Amniotic epithelial cell (primary cell): Measurements from ENCODE around the gene TOMM6.

Experiments
- DNase-seq: peaks from one replicate; pipeline ENCODE4 v3.0.0-alpha.2; 2010; ENCODE audit warnings: low read depth

TOMM6 gene

DNA sequence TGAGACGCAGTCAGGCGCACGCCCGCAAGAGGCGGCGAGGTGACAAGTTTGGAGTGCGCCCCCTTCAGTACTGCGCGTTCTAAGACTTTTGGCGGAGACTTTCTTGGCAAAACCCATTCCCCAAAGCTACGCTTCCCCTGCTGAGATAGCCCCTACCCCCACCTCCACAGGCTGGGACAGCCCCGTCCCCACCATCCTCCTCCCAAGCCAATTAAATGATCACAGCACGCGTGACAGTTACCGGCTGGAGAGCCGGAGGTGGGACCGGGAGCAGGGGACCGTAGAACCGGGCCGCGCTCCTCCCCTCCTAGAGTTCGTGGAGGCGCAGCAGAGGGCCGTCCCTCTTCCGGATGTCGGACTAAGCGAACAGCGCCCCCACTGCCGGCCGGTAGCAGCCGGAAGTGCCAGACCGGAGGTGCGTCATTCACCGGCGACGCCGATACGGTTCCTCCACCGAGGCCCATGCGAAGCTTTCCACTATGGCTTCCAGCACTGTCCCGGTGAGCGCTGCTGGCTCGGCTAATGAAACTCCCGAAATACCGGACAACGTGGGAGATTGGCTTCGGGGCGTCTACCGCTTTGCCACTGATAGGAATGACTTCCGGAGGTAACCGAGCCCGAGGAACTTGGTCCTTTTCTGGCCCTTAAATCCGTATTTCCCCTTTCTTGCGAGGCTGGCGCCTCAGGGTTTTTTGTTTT, at the start of gene TOMM6:
TSS of gene TOMM6 (plus strand) at position 476 of the 699 bp plus-strand sequence. CDS start at position 480, 4 bp downstream.
- DNase-seq = peak; percentile 91

DNA sequence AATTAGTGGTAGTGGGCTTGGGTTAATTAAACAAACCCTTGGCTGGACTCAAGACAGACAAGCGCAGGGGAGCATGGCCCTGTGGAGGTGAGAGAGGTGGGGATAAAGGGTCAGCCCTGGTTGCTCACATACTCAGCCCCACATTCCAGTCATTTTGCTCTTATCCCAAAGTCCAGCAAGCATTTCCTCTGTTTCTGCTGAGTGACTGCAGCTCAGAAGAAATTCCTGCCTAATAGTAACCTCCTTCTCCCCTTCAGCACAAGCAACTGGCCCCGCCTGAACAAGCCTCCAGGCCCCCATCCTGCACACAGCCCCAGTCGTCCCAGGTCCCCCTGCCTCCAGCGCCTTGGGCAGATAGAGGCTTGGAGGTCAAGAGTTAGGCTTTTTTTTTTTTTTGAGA, 48.5 kb upstream of the TOMM6 start:
- DNase-seq = no peak

DNA sequence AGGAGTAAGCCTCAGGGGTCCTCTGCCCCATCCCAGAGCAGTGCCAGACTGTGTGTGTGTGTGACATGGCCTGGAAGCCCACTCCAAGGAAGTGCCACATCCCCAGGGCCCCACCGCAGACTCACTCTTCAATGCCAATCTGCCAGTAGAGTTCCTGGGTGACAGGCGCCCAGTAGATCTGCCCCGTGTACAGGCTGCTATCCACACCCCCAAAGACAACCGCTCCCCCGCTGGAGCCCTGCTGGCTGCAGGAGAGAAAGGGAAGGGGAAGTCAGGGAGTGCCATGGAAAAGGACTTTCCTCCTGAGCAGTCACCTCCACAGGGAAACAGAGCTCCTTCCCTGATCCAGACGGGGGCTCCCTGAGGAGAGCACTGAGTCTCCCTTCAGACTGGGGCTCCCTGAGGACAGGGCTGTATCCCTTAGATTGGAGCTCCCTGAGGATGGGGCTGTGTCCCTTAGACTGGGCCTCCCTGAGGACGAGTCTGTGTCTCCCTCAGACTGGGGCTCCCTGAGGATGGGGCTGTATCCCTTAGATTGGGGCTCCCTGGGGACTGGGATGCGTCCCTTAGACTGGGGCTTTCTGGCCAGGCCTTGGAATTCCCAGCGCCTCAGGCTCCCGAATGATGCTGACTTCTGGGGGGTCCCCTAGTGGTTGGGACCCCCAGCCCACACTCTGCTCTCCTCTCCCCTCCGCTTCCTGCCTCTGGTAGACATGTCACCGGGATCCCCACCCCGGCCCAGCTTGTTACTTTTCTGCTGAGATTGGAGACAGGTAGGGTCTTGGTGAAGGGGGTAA, 46.9 kb upstream of the TOMM6 start:
- DNase-seq = no peak

DNA sequence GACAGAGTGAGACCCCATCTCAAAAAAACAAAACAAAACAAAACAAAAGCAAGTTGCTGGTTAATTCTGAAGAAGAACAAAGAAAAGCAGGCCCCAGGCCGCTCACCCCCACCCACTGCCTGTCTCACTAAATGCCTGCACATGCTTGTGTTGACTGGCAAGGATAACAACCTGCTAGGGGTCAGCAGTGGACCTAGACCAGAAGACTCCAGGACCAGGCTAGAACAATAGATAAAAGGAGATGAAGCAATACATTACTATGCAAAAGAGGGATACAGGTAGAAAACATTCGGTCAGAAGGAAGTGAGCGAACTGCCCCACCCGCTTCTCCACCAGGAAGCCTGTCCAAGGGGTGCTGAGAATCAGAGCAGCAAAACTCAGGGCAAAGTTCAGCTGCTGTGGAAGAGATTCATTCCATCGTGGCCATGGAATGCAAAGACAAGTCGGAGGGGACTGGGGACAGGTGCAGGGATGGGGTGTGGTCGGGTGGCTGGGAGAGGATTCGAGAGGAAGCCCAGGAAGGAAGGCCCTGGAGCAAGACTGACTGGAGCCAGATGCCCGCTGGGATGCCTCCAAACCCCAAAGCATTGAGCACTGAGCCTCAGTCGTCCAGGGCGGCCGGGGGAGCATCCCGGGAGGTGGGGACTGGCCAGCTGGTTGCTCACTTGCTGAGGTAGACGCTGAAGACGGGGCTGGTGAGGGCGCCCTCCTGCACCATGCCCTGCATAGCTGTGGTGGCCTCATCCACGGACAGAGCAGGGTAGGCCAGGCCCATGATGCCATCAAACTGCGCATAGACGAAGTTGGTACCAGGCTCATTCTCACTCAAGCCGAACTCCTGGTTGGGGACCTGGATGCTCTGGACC, 45.6 kb upstream of the TOMM6 start:
- DNase-seq = no peak

DNA sequence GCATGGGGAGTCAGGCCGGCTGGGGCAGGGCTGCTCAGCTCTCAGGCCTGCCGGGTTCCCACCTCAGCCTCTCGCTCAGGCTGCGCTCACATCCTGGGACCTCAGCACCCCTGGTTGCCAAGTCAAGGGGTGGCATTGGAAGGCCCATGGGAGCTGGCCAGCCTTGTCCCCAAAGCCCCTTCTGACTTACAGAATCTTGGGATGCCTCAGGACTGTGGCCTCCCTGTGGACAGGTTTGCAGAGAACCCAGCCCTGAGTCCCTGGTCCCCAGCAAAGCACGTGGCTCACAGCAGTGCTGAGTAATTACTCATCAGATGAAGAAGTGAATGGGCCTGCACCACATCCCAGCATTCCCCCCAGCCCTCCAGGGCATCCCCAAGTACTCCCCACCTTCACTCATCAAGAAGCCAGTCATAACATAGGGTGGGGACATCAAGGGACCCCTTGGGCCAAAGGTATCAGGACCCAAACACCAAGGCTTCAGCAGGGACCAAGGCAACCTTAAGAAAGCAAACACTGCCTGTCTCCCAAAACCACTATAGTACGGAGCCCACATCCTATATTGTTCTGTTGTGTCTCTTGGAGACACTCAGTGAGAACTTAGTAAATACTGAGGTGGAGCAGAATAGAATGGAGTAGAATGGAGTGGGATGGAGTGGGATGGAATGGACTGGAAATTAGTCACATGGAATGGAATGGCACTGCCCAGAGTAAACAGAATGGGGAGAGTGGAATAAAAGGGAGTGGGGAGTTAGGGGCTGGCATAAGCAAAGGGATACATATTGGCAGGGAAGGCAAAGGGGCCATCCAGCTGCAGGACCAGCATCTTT, 43.9 kb upstream of the TOMM6 start:
- DNase-seq = no peak

DNA sequence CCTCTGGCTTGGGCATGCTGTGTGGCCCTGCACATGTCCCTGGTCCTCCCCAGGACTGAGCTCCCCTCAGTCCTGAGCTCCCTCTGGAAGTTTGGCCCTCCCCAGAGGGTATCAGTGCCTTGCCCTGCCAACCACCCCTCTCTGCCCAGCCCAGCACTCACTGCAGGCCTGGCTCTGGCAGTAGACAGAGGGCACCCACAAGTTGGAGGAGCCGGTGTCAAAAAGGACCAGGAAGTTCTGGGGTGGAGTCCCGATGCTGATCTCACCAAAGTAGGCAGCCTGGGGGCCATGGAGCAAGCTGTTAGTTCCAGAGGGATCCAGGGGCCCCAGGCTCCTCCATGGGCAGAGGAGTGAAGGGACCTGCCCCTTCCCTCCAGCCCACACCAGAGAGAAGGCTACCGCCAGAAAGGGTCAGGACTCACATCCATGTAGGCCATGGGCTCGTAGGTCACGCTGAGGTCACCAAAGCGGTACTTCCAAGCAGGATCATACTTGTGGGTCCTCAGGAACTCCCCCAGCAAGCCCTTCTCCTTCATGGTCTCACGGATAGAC, 43.2 kb upstream of the TOMM6 start:
- DNase-seq = no peak

DNA sequence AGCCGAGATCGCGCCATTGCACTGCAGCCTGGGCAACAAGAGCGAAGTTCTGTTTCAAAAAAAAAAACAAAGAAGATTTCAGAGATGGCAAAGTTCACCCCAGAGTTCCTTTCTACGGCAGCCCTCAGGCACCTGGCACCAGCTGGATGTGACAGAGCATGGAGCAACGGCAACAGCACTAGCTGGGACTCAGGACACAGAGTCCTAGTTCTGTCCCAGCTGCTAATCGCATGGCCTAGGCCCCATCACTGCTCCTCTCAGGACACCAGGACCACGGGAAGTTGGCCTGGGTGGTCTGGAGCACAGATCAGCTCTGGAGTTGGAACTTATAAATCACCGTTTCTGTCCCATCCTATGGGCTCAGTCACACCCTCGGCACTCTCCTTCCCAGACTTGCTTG, 41.4 kb upstream of the TOMM6 start:
- no peak for DNase-seq

DNA sequence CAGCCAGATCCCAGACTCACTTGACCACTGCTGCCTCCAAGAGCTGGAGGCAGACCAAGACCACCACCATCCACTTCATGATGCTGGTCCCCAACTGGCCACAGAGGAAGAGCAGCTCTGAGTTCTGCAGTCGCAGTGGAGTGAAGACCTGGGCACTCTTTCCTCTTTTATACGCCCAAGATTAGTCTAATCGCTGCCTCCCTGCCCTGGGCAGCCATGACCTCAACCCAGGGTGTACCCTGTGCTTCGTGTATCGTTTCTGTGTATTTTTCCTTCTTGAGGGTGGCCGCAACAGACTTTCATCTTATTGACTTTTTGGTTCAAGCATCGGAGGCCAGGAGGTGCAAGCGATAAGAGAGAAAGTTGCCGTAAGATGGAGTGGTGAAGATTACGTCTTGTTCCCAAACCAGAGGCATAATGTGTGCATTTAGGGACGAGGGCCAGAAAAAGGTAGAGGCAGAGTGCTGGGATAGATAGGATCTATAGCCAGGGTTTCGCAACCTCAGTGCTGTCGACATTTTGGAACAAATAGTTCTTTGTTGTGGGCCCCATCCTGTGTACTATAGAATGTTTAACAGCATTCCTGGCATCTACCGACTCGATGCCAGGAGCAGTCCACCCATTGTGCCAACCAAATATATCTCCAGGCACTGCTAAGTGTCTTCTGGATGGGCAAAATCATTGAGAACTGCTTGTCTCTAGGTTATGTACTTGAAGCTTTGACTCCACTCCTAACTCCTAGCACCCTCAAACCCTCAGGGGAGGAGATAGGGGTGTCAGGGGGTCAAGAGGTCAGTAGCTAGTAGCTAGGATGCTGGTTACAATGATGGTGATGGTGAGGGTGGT, 40.0 kb upstream of the TOMM6 start, which contains the start of gene PGC:
TSS of gene PGC (minus strand) at position 142 of the 846 bp plus-strand sequence. CDS start at position 79, 63 bp downstream.
- DNase-seq = peak; percentile 18

DNA sequence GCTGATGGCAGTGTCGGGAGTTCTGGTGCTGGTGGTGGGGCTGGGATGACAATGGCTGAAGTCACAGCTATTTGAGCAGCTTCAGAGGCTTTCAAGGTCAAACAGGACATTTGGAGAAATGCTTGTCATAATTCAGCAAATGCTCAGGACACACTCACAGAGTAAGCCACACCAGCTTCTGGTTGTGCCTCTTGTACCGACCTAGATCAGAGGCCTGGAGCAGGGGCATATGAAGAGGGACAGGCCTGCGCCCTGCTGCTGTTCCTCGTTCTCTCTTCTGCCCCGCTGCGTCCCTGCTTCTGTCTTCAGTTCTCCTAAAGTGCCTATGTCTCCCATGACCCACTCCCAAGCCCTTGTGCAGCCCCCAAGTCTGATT, 39.4 kb upstream of the TOMM6 start:
- no peak for DNase-seq

DNA sequence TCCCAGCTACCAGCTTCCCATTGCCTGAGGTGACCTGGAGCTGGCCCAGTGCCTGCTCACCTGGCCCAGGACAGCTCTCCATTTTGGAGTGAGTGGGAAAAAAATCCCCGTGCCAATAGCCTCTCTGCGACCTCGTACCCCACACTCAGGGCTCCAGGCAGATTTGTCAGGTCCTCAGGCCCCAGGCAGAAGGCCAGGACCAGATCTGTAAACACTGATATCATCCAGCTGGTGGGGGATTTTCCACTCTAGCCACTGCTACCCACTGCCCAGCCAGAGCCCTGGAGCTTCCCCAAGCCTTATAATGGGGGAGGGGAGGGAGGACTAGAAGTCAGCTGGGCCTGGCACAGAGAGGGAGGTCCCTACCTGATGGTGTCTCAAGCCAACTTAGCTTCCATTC, 39.0 kb upstream of the TOMM6 start:
- DNase-seq = no peak

DNA sequence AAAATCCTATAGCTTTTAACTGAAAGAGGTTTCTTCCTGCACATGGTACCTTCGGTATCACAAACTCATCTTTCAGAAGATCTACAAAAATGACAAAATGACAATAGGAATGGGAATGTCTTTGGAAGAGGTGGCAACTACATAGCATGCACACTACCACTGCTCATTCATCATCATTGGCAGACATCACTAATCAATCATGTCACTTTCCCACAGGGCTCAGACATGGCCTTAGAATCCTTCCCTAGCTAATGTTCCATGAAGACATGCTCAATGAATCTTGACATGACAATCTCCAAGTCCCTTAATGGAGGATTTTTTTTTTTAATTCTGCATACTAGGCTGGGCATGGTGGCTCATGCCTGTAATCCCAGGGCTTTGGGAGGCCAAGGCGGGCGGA, 37.1 kb upstream of the TOMM6 start:
- DNase-seq = no peak

DNA sequence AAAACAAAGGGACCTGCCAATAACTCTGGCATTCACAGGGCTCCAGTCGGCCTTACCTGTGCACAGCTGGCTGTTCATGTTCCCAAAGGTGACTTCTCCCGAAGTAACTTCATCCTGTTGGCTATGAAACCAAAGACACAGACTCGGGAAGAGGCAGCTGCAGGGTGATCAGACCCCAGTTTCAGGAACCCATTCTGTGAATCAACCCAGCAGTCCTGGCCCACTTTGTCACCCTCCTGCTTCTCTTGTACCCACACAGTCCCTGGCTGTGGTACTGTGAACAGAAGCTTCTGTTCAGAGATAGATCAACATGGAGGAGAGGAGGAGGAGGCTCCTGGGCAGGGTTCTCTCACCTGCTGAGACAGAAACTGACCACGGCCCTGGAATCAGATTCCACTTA, 31.6 kb upstream of the TOMM6 start:
- DNase-seq = no peak

DNA sequence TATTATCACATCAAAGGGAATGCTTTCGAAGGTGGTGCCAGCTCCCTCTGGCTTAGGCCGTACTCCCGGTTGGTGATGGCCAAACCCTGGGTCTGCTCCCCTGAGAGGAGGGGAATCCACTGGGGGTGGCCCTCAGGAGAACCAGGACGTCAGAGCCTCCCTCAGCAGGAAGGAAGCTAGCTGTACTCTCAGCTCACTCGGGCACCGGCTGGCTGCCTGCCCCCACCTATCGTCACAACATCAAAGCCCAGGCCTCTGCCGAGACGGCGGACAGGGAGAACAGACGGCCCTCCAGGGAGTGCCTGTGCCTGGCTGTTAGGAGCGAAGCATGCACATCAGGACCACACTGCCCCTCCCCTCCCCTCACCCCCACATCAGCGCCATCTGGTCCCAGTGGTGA, 31.1 kb upstream of the TOMM6 start:
- DNase-seq = no peak

DNA sequence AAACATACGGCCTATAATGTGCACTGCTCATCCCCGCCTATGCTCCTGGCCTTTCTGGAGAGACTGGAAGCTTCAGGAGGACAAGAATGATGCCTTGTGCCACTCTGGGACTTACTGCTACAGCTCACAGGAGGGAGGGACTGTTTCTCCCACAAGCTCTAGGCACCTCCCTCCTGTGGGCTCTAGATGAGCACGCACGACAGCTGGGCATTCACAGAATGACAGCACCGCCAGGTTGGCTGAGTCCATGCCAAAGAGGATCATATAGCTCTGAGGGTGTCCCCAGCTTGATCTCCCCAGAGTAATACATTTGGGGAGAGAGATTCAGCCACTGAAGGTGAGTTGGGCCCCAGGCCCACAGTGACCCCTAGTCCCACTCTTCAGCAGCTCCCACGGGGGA, 30.2 kb upstream of the TOMM6 start:
- no peak for DNase-seq

DNA sequence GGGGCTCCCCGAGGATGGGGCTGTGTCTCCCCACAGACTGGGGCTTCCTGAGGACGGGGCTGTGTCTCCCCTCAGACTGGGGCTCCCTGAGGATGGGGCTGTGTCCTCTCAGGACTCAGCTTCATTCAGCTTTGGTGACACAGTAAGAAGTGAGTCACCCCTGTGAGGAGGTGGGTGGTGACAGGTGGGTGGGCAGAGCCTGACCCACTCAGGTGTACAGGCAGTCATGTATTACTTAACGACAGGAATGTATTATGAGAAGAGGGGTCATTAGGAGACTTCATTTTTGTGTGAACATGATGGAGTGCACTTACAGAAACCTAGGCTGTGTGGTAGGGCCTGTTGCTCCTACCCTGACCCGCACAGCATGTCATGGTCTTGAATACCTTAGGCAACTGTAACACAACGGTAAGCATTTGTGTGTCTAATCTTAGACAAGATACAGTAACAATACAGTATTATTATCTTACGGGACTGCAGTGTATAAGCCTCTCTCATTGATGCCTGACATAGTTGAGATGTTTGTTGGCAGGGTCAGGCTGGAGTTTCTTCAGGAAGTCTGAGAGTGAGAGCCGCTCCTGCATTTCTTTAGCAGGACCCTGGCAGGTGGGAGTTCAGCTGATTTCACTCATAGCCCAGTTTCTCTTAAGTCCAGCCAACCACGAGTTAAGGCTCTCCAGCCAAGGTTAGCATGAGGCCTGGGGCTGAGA, 29.4 kb upstream of the TOMM6 start:
- DNase-seq = peak; percentile 61

DNA sequence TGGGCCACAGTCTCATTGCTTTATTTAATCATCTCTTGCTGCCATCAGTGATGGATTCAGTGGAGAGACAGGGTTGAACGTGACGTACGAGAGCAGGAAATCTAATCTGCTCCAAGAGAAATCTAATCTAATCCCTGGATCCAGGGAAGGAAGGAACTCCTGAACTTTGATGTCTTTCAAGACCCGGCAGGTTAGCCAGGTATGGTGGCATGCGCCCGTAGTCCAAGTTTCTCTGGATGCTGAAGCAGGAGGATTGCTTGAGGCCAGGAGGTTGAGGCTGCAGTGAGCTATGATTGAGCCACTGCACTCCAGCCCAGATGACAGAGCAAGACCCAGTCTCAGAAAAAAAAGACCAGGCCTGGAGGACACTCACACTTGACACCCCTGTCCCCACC, 28.9 kb upstream of the TOMM6 start:
- DNase-seq = no peak

DNA sequence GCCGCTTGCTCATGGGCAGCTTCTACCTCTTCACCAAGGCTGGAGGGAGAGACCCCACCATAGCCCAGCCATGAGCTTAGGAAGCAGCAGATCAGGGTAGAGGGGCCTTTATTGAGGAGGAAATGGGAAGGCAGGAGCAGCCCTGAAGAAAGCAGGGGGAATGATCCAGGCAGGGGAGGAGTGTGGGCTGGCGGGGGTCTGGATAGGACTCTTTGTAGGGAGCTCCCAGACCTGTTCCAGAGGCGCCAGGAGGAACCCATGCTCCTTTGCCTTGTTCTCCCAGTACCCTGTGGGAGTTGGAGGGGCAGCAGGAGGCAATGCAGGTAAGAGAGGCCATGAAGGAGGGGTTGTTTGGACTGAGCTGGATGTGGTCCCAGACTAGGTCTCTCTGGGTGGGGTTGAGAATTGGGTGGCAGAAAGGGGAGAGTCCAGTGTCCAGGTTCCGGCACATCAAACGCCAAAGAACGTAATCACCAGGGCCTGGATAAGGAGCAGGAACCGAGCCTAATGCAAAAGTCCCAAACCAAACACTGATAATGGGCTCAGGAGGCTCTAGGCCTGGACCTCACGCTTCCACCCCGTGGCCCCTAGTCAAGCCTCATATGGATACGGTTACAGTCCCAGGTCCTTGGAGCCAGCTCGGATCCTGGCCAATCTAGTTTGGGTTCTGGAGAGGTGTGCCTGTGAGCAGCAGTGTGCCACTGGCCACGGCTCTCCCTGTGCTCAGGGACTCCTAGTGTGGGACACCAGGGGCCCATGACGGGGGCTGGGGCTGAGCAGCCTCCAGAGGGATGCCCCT, 28.2 kb upstream of the TOMM6 start:
- DNase-seq = no peak

DNA sequence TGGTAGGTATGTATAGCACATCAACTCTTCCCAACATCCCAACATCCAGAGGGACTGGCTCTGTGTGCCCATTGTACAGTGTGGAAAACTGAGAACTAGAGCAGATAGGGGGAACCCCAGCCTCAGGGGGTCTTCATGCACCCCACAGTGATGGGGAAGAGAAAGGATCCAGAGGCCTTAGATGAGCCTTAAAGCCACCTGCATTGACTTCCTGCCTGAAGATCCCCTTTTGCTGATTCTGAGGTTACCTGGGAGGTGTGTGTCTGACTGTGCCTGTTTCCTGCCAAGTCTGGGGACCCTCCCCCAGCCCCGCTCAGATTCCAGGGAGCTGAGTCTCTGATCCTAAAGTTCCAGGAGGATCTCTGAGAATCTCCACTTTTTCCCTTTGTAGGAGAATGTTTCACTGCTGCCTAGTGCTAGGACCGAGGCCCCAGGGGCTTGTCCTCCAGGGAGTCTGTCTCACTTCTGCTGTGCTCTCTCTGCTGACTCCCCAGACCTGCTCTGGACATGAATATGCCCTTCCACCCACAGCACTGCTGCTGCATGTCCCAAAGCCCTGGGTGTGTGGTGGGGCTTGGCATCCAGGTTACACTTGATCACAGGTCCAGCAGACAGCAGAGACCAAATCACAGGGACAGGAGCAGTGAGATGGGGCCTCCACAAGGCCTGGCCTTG, 27.5 kb upstream of the TOMM6 start:
- no peak for DNase-seq
